Gastroesophageal sphincter (tissue), 4 donors: ENCODE results near the gene REG1A. TPM values are rescaled to one million over a fixed set of nuclear protein-coding genes. Genes with fewer than 3 reads are reported as not detected.

ENCODE experiments used
- ATAC-seq: fragments of 150-250 bp; one replicate; pipeline ENCODE4 v1.9.1; 2016; ENCODE audit warnings: mild to moderate bottlenecking, moderate library complexity
- H3K27ac ChIP-seq, 4 donors: fragments of 200-600 bp; sonication (generic) in 3 of 4; 1 replicate in 3 of 4; 2 replicates in 1 of 4; pipeline ENCODE4 v1.5.1; 2016 to 2019
- H3K27me3 ChIP-seq: fragments of 200-600 bp; sonication (generic); one replicate; pipeline ENCODE4 v1.5.1; 2019
- H3K36me3 ChIP-seq, 2 donors: fragments of 200-600 bp; sonication (generic); one replicate each; pipeline ENCODE4 v1.5.1; 2019; ENCODE audit warnings: control low read depth in 1 of 2
- H3K4me1 ChIP-seq, 3 donors: fragments of 200-600 bp; sonication (generic); 1 replicate in 2 of 3; 2 replicates in 1 of 3; pipeline ENCODE4 v1.5.1; 2016 to 2019; ENCODE audit warnings: control low read depth in 2 of 3
- H3K4me3 ChIP-seq, 2 donors: fragments of 200-600 bp; sonication (generic); one replicate each; pipeline ENCODE4 v1.5.1; 2019; ENCODE audit warnings: mild to moderate bottlenecking in 1 of 2, moderate library complexity in 1 of 2
- H3K9me3 ChIP-seq, 3 donors: fragments of 200-600 bp; sonication (generic); one replicate each; pipeline ENCODE4 v1.5.1; 2017 to 2019; ENCODE audit warnings: control low read depth in 2 of 3
- EP300 ChIP-seq: sonication (generic); formaldehyde crosslinking; IDR thresholded peaks from one replicate; pipeline ENCODE4 v1.6.1; 2017; ENCODE audit warnings: antibody characterized with exemption, mild to moderate bottlenecking
- POLR2A ChIP-seq, 2 donors: fragments of 450-650 bp; IDR thresholded peaks; one replicate each; pipeline ENCODE4 v1.6.1; 2017; ENCODE audit warnings: antibody characterized with exemption in 2 of 2, mild to moderate bottlenecking in 2 of 2, moderate library complexity in 1 of 2
- POLR2AphosphoS5 ChIP-seq: sonication (generic); formaldehyde crosslinking; IDR thresholded peaks from one replicate; pipeline ENCODE4 v1.6.1; 2017; ENCODE audit warnings: antibody characterized with exemption
- WGBS, 2 donors: methylation state at CpG; one replicate each; pipeline ENCODE4 v1.1.5; 2018; ENCODE audit warnings: low coverage in 1 of 2; 5-methylcytosine and 5-hydroxymethylcytosine counted together
- total RNA-seq, 4 donors: library from RNA; depleted of rRNA; stranded (reverse); fragments of >200 nt; gene quantifications; one replicate each; pipeline ENCODE4 v1.1.0, GENCODE V29; 2016
- TF ChIP-seq, protein P1 (sequence below), 4 experiments: fragments of 200-600 bp in 2 of 4; fragments of 450-650 bp in 2 of 4; sonication (generic) in 1 of 4; IDR thresholded peaks; one replicate each; pipeline ENCODE4 v1.5.1; 2017 to 2019; ENCODE audit warnings: antibody characterized with exemption in 4 of 4, mild to moderate bottlenecking in 2 of 4, moderate library complexity in 2 of 4

The REG1A gene
- total RNA-seq, 4 donors from 2014 or later, result not detected

DNA sequence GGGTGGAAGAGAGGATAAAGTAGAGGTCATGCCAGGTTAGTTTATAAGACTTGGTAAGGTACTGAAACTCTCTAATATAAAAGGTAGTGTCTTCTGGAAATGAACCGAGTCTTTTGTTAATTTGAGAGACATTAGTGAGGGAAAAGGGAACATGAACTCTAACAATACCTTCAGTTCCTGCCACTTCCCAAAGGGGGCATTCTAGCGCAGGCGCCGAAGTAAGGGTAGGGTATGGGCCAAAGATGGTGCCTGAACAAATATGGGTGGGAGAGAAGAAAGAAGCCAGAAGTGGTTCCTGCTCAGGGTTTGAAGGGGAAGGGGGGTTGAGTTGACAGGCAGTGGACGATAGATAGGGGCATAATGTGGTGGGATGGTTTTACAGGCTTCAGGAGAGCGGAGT, 22.4 kb upstream of the REG1A start:
- ATAC-seq, result no peak
- H3K27ac ChIP-seq, result no peak overlapping the region
- peaks cover 0 to 16% (median 0%) of the 10 kb centered on the region in 3 donors for H3K9me3 ChIP-seq
- TF ChIP-seq, protein P1, sequence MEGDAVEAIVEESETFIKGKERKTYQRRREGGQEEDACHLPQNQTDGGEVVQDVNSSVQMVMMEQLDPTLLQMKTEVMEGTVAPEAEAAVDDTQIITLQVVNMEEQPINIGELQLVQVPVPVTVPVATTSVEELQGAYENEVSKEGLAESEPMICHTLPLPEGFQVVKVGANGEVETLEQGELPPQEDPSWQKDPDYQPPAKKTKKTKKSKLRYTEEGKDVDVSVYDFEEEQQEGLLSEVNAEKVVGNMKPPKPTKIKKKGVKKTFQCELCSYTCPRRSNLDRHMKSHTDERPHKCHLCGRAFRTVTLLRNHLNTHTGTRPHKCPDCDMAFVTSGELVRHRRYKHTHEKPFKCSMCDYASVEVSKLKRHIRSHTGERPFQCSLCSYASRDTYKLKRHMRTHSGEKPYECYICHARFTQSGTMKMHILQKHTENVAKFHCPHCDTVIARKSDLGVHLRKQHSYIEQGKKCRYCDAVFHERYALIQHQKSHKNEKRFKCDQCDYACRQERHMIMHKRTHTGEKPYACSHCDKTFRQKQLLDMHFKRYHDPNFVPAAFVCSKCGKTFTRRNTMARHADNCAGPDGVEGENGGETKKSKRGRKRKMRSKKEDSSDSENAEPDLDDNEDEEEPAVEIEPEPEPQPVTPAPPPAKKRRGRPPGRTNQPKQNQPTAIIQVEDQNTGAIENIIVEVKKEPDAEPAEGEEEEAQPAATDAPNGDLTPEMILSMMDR (IDR thresholded peaks at IDR 0.05), result no peak
- TF ChIP-seq POLR2A (IDR thresholded peaks at IDR 0.05) (no peak), EP300 (no peak), POLR2AphosphoS5 (no peak)
- no peaks in the 10 kb centered on the region for H3K4me1 ChIP-seq
- H3K4me3 ChIP-seq, result no peak overlapping the region
- no peaks in the 10 kb centered on the region for H3K36me3 ChIP-seq
- WGBS, 2 donors, result 58 to 88% methylated on average over 2 to 6 of the region's 6 CpGs
- H3K27me3 ChIP-seq, result no peaks in the 10 kb centered on the region

GRCh38 chr2:79099140-79099686, 21.1 kb upstream of the REG1A start:
- 57 to 71% methylated on average over 6 to 7 of the region's 7 CpGs for WGBS, 2 donors
- Histone ChIP-seq H3K27me3 (no peaks in the 10 kb centered on the region), H3K4me3 (no peak overlapping the region), H3K27ac (no peak overlapping the region), H3K4me1 (no peaks in the 10 kb centered on the region), H3K9me3 (peaks cover 0 to 16% (median 0%) of the 10 kb centered on the region in 3 donors), H3K36me3 (no peaks in the 10 kb centered on the region)
- ATAC-seq, result no peak
- no peak for TF ChIP-seq EP300
- TF ChIP-seq POLR2AphosphoS5, result no peak
- no peak for TF ChIP-seq POLR2A (IDR thresholded peaks at IDR 0.05)
- TF ChIP-seq, protein P1 (IDR thresholded peaks at IDR 0.05), result no peak

DNA sequence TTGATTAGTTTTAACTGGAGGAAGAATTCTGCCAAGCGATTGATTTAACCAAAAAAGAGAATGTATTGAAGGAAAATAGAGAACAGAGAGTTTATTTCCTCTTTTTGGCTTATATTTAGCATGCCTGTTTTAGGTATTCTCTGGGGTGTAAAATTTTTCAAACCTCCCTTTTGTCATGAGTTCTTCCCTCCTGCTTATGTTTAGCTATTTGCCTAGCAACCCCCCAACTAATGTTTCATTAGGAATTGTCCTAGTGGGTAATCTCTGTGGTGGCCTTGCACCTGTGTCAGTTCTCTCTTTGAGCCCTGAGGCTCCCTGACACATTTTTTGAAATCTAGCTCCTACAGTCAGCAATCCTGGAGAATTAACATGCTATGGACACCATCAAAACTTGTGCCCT, 20.0 kb upstream of the REG1A start:
- Histone ChIP-seq H3K4me1 (no peaks in the 10 kb centered on the region), H3K9me3 (peaks cover 0 to 16% (median 0%) of the 10 kb centered on the region in 3 donors), H3K4me3 (no peak overlapping the region), H3K27me3 (no peaks in the 10 kb centered on the region), H3K27ac (no peak overlapping the region), H3K36me3 (no peaks in the 10 kb centered on the region)
- TF ChIP-seq POLR2A (IDR thresholded peaks at IDR 0.05) (no peak), POLR2AphosphoS5 (no peak)
- WGBS, 2 donors, result 92 to 94% methylated on average over 1 of the region's 1 CpG
- no peak for ATAC-seq

GRCh38 chr2:79101024-79101423, 19.3 kb upstream of the REG1A start:
- 87 to 89% methylated on average over 2 of the region's 2 CpGs for WGBS, 2 donors
- no peak for ATAC-seq

GRCh38 chr2:79103214-79103613, 17.1 kb upstream of the REG1A start:
- 50 to 73% methylated on average over 2 of the region's 2 CpGs for WGBS, 2 donors
- no peaks in the 10 kb centered on the region for H3K36me3 ChIP-seq
- TF ChIP-seq POLR2AphosphoS5, result no peak
- no peak for TF ChIP-seq EP300
- TF ChIP-seq, protein P1 (IDR thresholded peaks at IDR 0.05), result no peak
- TF ChIP-seq POLR2A (IDR thresholded peaks at IDR 0.05), result no peak
- no peak overlapping the region for H3K27ac ChIP-seq
- no peaks in the 10 kb centered on the region for H3K27me3 ChIP-seq
- H3K4me3 ChIP-seq, result no peak overlapping the region
- ATAC-seq, result no peak
- H3K4me1 ChIP-seq, result no peaks in the 10 kb centered on the region
- H3K9me3 ChIP-seq, result peaks cover 0 to 16% (median 0%) of the 10 kb centered on the region in 3 donors

More at GRCh38 chr2:79101024-79101423, 19.3 kb upstream of the REG1A start:
- Histone ChIP-seq H3K27ac (no peak overlapping the region), H3K9me3 (peaks cover 0 to 16% (median 0%) of the 10 kb centered on the region in 3 donors), H3K36me3 (no peaks in the 10 kb centered on the region), H3K27me3 (no peaks in the 10 kb centered on the region), H3K4me1 (no peaks in the 10 kb centered on the region), H3K4me3 (no peak overlapping the region)
- TF ChIP-seq POLR2AphosphoS5 (no peak), EP300 (no peak), POLR2A (IDR thresholded peaks at IDR 0.05) (no peak)
- TF ChIP-seq, protein P1 (IDR thresholded peaks at IDR 0.05), result no peak
